Right lobe of liver (tissue), 4 donors: ENCODE data around the gene SPATA6.

Source experiments
- POLR2A ChIP-seq: fragments of 450-650 bp; IDR thresholded peaks from one replicate; pipeline ENCODE4 v1.6.1; 2017; ENCODE audit warnings: antibody characterized with exemption, mild to moderate bottlenecking
- TF ChIP-seq, protein P1 (sequence below), 4 donors: fragments of 200-600 bp in 3 of 4; fragments of 450-650 bp in 1 of 4; IDR thresholded peaks; one replicate each; pipeline versions ENCODE4 v1.5.1 to v1.8.0; 2016 to 2022; ENCODE audit warnings: antibody characterized with exemption in 4 of 4, mild to moderate bottlenecking in 2 of 4
- donor health status: DM: no; HTN: no; CAD: no.
- donor health status: DM: no; HTN: no; CAD: no.
- donor health status: DM: no; HTN: yes; CAD: no.

DNA sequence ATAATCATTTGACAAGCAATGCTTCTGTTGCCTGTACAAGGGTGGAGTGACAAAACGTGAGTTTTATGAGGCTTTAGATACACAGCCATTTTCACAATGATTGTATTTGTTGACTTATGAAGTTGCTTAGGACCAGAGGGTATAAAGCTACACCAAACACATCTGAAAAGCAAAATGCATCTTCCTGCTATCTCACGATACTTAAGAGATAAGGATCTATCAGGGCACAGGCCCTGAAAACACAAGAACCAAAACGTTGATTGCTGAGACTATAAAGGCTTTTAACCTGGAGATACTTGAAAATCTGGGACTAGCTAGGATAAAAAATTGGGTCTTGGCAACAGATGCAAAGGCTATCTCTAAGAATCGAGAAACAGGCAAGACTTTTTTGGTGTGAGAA lies 133.7 kb downstream of the SPATA6 start:
- TF ChIP-seq, protein P1, sequence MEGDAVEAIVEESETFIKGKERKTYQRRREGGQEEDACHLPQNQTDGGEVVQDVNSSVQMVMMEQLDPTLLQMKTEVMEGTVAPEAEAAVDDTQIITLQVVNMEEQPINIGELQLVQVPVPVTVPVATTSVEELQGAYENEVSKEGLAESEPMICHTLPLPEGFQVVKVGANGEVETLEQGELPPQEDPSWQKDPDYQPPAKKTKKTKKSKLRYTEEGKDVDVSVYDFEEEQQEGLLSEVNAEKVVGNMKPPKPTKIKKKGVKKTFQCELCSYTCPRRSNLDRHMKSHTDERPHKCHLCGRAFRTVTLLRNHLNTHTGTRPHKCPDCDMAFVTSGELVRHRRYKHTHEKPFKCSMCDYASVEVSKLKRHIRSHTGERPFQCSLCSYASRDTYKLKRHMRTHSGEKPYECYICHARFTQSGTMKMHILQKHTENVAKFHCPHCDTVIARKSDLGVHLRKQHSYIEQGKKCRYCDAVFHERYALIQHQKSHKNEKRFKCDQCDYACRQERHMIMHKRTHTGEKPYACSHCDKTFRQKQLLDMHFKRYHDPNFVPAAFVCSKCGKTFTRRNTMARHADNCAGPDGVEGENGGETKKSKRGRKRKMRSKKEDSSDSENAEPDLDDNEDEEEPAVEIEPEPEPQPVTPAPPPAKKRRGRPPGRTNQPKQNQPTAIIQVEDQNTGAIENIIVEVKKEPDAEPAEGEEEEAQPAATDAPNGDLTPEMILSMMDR (IDR thresholded peaks at IDR 0.05), result no peak
- no peak for TF ChIP-seq POLR2A
